Measurements from ENCODE around the gene OTOS.

The OTOS gene

GRCh38 chr2:240149943-240150784 is 9.7 kb upstream of the OTOS start:
- DNase-seq, result peak; percentile 70

- no peak for DNase-seq
Observed at GRCh38 chr2:240147911-240148587, 7.6 kb upstream of the OTOS start.

- no peak for DNase-seq
Observed at GRCh38 chr2:240147382-240147781, 6.9 kb upstream of the OTOS start.

GRCh38 chr2:240146627-240147278 is 6.3 kb upstream of the OTOS start:
- no peak for DNase-seq

GRCh38 chr2:240146141-240146561 is 5.7 kb upstream of the OTOS start:
- no peak for DNase-seq

GRCh38 chr2:240145461-240145860 is 5.0 kb upstream of the OTOS start:
- no peak for DNase-seq

- no peak for DNase-seq
Observed at GRCh38 chr2:240144649-240145261, 4.3 kb upstream of the OTOS start.

GRCh38 chr2:240143801-240144648 is 3.6 kb upstream of the OTOS start:
- DNase-seq, result peak; percentile 90

- DNase-seq, result no peak
Observed at GRCh38 chr2:240143276-240143675, 2.8 kb upstream of the OTOS start.

- DNase-seq, result no peak
Observed at GRCh38 chr2:240142859-240143258, 2.4 kb upstream of the OTOS start.

- DNase-seq, result no peak
Observed at GRCh38 chr2:240142256-240142775, 1.9 kb upstream of the OTOS start.

GRCh38 chr2:240141736-240142135 is 1.3 kb upstream of the OTOS start:
- DNase-seq, result no peak

- DNase-seq, result no peak
Observed at GRCh38 chr2:240140920-240141319, 462 bp upstream of the OTOS start.

- DNase-seq, result peak; percentile 53
Observed at GRCh38 chr2:240139666-240140393, 628 bp downstream of the OTOS start.

GRCh38 chr2:240139011-240139441 is 1.4 kb downstream of the OTOS start:
- no peak for DNase-seq

GRCh38 chr2:240138254-240138984 is 2.0 kb downstream of the OTOS start:
- no peak for DNase-seq

- DNase-seq, result no peak
Observed at GRCh38 chr2:240137596-240138253, 2.7 kb downstream of the OTOS start.

GRCh38 chr2:240136671-240137292 is 3.7 kb downstream of the OTOS start:
- no peak for DNase-seq

- DNase-seq, result peak; percentile 94
Observed at GRCh38 chr2:240136013-240136670, 4.3 kb downstream of the OTOS start, which contains the start of gene COPS9. TSS of gene COPS9 (minus strand) at chr2:240136305. CDS start at chr2:240136284, 21 bp downstream.
